Smooth muscle cell (in vitro differentiated cells): Measurements from ENCODE around the gene PRRG3. TPM values are rescaled to one million over a fixed set of nuclear protein-coding genes. Genes with fewer than 3 reads are reported as not detected.

Experiments
- DNase-seq: peaks from one replicate; lab custom pipeline; 2025; ENCODE audit not compliant: unreplicated experiment; lab: John Stamatoyannopoulos, UW
- H2AFZ ChIP-seq: fragments of 200-600 bp; sonication (generic); 2 replicates; pipeline ENCODE4 v1.6.0; 2016; ENCODE audit warnings: antibody characterized with exemption, low read depth, mild to moderate bottlenecking
- H3F3A ChIP-seq: fragments of 200-600 bp; sonication (generic); 2 replicates; pipeline ENCODE4 v1.6.0; 2017; ENCODE audit warnings: antibody characterized with exemption, low read depth
- H3K27ac ChIP-seq: fragments of 200-600 bp; sonication (generic); 2 replicates; pipeline ENCODE4 v1.5.1; 2016; ENCODE audit warnings: low read depth, mild to moderate bottlenecking
- H3K27me3 ChIP-seq: fragments of 200-600 bp; sonication (generic); 2 replicates; pipeline ENCODE4 v1.6.1; 2016; ENCODE audit warnings: low read depth, mild to moderate bottlenecking
- H3K36me3 ChIP-seq: fragments of 200-600 bp; sonication (generic); 2 replicates; pipeline ENCODE4 v1.5.1; 2016; ENCODE audit warnings: low read depth
- H3K4me1 ChIP-seq: fragments of 200-600 bp; sonication (generic); 2 replicates; pipeline ENCODE4 v1.5.1; 2016; ENCODE audit warnings: low read depth
- H3K4me2 ChIP-seq: fragments of 200-600 bp; sonication (generic); 2 replicates; pipeline ENCODE4 v1.6.0; 2016; ENCODE audit warnings: mild to moderate bottlenecking
- H3K4me3 ChIP-seq: fragments of 200-600 bp; sonication (generic); 2 replicates; pipeline ENCODE4 v1.5.1; 2016; ENCODE audit warnings: mild to moderate bottlenecking
- H3K79me2 ChIP-seq: fragments of 200-600 bp; sonication (generic); 2 replicates; pipeline ENCODE4 v1.6.0; 2016; ENCODE audit warnings: low read depth, mild to moderate bottlenecking
- H3K9ac ChIP-seq: fragments of 200-600 bp; sonication (generic); 2 replicates; pipeline ENCODE4 v1.6.0; 2016; ENCODE audit warnings: low read depth
- H3K9me3 ChIP-seq: fragments of 200-600 bp; sonication (generic); replicated peaks from 2 replicates; pipeline ENCODE4 v1.5.1; 2016; ENCODE audit warnings: low read depth
- H4K20me1 ChIP-seq: fragments of 200-600 bp; sonication (generic); 2 replicates; pipeline ENCODE4 v1.6.0; 2016; ENCODE audit warnings: low read depth
- CTCF ChIP-seq: fragments of 200-600 bp; sonication (generic); IDR thresholded peaks from 2 replicates; pipeline ENCODE4 v1.5.1; 2017; ENCODE audit warnings: borderline replicate concordance, mild to moderate bottlenecking, antibody characterized with exemption; ENCODE audit not compliant: insufficient read depth, poor library complexity, severe bottlenecking
- WGBS: methylation state at CpG from one replicate; pipeline ENCODE4 v1.1.7; 2016; ENCODE audit warnings: low lambda C conversion rate; 5-methylcytosine and 5-hydroxymethylcytosine counted together
- polyA plus RNA-seq: library from polyadenylated mRNA; unstranded; fragments of >200 nt; fragmentation: Nextera tagmentation; extraction: Ambion mirVana; gene quantifications from 2 replicates; pipeline ENCODE4 v1.2.1, GENCODE V29; 2016
- total RNA-seq: library from RNA; depleted of rRNA; stranded (reverse); fragments of >200 nt; gene quantifications from 2 replicates; pipeline ENCODE4 v1.2.3, GENCODE V29; 2014

The PRRG3 gene
- total and polyA plus RNA-seq, 2 experiments from 2014 or later = 0.67 to 2.6 TPM

GRCh38 chrX:151742311-151742710 is 47.1 kb downstream of the PRRG3 start:
- no peak for TF ChIP-seq CTCF
- Histone ChIP-seq H3K4me1 (no peaks in the 10 kb centered on the region), H3K9me3 (no peaks in the 10 kb centered on the region), H2AFZ (no peak overlapping the region), H3K27me3 (no peaks in the 10 kb centered on the region), H3F3A (no peaks in the 10 kb centered on the region), H3K4me3 (no peak overlapping the region), H3K36me3 (no peaks in the 10 kb centered on the region), H3K9ac (no peak overlapping the region), H3K27ac (no peak overlapping the region), H4K20me1 (no peaks in the 10 kb centered on the region), H3K79me2 (no peaks in the 10 kb centered on the region), H3K4me2 (no peak overlapping the region)
- no peak for DNase-seq
- 82% methylated on average over 5 of the region's 5 CpGs for WGBS

GRCh38 chrX:151743651-151744470 is 48.6 kb downstream of the PRRG3 start:
- Histone ChIP-seq H3K79me2 (no peaks in the 10 kb centered on the region), H3K4me1 (no peaks in the 10 kb centered on the region), H2AFZ (no peak overlapping the region), H3K4me2 (no peak overlapping the region), H3K9me3 (no peaks in the 10 kb centered on the region), H3K4me3 (no peak overlapping the region), H3K36me3 (no peaks in the 10 kb centered on the region), H4K20me1 (no peaks in the 10 kb centered on the region), H3K27ac (no peak overlapping the region), H3K9ac (no peak overlapping the region), H3K27me3 (no peaks in the 10 kb centered on the region), H3F3A (no peaks in the 10 kb centered on the region)
- TF ChIP-seq CTCF = no peak
- WGBS = 88% methylated on average over 21 of the region's 21 CpGs
- no peak for DNase-seq

GRCh38 chrX:151745651-151746050 is 50.4 kb downstream of the PRRG3 start:
- Histone ChIP-seq H3K27me3 (no peaks in the 10 kb centered on the region), H2AFZ (no peak overlapping the region), H3K4me1 (no peaks in the 10 kb centered on the region), H3K27ac (no peak overlapping the region), H3K9me3 (no peaks in the 10 kb centered on the region), H3K79me2 (no peaks in the 10 kb centered on the region), H3K9ac (no peak overlapping the region), H4K20me1 (no peaks in the 10 kb centered on the region), H3K4me3 (no peak overlapping the region), H3K4me2 (no peak overlapping the region), H3F3A (no peaks in the 10 kb centered on the region), H3K36me3 (no peaks in the 10 kb centered on the region)
- DNase-seq = no peak
- WGBS = 75% methylated on average over 6 of the region's 6 CpGs
- no peak for TF ChIP-seq CTCF

GRCh38 chrX:151746502-151746901 is 51.2 kb downstream of the PRRG3 start:
- H3K36me3 ChIP-seq = no peaks in the 10 kb centered on the region
- no peaks in the 10 kb centered on the region for H3K4me1 ChIP-seq
- no peaks in the 10 kb centered on the region for H3K9me3 ChIP-seq
- H3K27ac ChIP-seq = no peak overlapping the region
- no peak for DNase-seq
- H4K20me1 ChIP-seq = no peaks in the 10 kb centered on the region
- H3K4me2 ChIP-seq = no peak overlapping the region
- H3K4me3 ChIP-seq = no peak overlapping the region
- TF ChIP-seq CTCF = no peak
- H3K27me3 ChIP-seq = no peaks in the 10 kb centered on the region
- WGBS = 64% methylated on average over 2 of the region's 2 CpGs
- H2AFZ ChIP-seq = no peak overlapping the region
- no peak overlapping the region for H3K9ac ChIP-seq
- H3K79me2 ChIP-seq = no peaks in the 10 kb centered on the region
- H3F3A ChIP-seq = no peaks in the 10 kb centered on the region
